GM10266 (cell line): ENCODE data around the gene PEX5L.

Experiments
- DNase-seq: peaks from one replicate; pipeline ENCODE4 v3.0.0; 2012; ENCODE audit errors: extremely low spot score
- TF ChIP-seq, protein P1 (sequence below): IDR thresholded peaks from 2 replicates; pipeline ENCODE4 v1.5.1; 2012; ENCODE audit warnings: mild to moderate bottlenecking, low read depth; ENCODE audit not compliant: control insufficient read depth, insufficient read depth; ENCODE audit errors: missing control alignments

Gene PEX5L, protein sequence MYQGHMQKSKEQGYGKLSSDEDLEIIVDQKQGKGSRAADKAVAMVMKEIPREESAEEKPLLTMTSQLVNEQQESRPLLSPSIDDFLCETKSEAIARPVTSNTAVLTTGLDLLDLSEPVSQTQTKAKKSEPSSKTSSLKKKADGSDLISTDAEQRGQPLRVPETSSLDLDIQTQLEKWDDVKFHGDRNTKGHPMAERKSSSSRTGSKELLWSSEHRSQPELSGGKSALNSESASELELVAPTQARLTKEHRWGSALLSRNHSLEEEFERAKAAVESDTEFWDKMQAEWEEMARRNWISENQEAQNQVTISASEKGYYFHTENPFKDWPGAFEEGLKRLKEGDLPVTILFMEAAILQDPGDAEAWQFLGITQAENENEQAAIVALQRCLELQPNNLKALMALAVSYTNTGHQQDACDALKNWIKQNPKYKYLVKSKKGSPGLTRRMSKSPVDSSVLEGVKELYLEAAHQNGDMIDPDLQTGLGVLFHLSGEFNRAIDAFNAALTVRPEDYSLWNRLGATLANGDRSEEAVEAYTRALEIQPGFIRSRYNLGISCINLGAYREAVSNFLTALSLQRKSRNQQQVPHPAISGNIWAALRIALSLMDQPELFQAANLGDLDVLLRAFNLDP

DNA sequence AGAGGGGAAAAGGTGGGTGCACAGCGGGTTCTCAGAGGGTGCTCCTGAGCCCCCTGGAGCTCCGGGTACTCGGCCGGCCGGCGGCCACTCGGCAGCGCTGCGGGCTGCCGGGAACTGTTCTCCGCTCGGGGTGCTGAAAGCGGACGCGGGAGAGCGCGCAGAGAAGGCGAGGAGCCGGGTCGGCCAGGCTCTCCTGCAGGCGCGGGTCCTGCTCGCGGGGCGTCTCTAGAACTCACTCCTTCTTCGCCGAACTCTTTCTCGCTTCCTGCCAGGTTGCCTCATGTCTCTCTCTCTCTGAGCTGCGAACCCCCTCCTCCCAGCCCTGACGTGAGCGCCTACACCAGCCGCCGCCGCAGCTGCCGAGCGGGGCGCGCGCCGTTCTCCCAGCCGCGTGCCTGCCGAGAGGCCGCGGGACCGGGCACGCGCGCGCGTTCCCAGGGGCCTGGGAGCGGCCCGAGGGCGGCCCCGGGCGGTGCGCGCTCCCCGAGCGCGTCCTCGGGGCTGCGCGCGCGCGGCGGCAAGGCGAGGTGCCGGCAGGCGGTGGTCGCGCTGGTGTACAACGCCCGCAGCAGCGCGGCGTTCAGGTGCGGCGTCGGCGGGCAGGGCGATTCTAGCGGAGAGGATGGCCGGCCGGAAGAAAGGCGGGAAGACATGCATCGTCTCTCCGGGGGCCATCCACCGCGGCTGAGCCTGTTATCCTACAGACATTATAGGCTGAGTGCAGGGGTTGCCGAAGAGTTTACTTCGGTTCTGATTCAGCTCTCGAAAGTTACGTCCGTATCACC, at the start of gene PEX5L:
Gene PEX5L, minus strand, starts transcription at position 267 of the 785 bp plus-strand sequence. CDS start 338 bp downstream, outside the sequence.
- TF ChIP-seq, protein P1, sequence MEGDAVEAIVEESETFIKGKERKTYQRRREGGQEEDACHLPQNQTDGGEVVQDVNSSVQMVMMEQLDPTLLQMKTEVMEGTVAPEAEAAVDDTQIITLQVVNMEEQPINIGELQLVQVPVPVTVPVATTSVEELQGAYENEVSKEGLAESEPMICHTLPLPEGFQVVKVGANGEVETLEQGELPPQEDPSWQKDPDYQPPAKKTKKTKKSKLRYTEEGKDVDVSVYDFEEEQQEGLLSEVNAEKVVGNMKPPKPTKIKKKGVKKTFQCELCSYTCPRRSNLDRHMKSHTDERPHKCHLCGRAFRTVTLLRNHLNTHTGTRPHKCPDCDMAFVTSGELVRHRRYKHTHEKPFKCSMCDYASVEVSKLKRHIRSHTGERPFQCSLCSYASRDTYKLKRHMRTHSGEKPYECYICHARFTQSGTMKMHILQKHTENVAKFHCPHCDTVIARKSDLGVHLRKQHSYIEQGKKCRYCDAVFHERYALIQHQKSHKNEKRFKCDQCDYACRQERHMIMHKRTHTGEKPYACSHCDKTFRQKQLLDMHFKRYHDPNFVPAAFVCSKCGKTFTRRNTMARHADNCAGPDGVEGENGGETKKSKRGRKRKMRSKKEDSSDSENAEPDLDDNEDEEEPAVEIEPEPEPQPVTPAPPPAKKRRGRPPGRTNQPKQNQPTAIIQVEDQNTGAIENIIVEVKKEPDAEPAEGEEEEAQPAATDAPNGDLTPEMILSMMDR: no peak
- peak; percentile 84 for DNase-seq

DNA sequence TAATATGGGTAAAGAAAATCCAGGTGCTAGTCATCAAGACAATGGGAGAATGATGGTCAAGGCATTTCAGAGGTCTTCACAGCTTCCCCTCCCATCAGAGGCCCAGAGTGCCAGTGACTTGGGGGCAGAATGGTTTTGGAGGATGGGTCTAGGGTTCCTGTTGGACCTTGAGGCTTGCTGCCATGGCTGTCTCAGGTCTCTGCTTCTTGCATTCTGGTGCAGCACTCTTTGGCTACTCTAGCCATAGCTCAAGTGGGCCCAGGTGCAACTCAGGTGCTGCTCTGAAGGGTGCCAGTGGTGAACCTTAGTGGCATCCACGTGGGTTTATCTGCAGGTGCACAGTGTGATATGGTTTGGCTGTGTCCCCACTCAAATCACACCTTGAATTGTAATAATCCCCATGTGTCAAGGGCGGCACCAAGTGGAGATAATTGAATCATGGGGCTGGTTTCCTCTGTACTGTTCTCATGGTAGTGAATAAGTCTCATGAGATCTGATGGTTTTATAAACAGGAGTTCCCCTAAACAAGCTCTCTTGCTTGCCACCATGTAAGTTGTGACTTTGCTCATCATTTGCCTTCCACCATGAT, 48.5 kb upstream of the PEX5L start:
- TF ChIP-seq, protein P1: peak; percentile 29
- DNase-seq: no peak

DNA sequence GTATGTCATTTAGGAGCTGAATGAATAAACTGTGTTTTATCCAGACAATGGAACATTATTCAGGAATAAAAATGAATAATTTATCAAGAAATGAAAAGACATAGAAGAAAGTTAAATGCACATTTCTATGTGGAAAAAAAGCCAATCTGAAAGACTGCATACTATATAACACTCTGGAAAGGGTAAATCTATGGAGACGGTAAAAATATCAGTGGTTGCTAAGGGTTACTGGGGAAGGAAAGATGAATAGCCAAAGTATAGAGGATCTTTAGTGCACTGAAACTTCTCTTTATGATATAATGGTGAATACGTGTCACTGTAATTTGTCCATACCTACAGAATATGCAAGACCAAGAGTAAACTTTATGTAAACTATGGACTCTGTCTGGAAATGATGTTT, 46.0 kb upstream of the PEX5L start:
- TF ChIP-seq, protein P1: no peak
- DNase-seq: no peak

DNA sequence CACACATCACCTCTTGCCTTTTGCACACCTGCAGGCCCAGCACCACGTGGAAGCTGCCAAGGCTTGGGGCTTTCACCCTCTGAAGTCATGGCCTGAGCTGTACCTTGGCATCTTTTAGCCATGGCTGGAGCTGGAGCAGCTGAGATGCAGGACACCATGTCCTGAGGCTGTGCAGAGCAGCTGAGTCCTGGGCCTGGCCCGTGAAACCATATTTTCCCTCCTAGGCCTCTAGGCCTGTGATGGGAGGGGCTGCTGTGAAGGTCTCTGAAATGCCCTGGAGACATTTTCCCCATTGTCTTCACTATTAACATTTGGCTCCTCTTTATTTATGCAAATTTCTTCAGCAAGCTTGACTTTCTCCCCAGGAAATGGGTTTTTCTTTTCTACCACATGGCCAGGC, 41.9 kb upstream of the PEX5L start:
- no peak for DNase-seq
- TF ChIP-seq, protein P1: no peak

DNA sequence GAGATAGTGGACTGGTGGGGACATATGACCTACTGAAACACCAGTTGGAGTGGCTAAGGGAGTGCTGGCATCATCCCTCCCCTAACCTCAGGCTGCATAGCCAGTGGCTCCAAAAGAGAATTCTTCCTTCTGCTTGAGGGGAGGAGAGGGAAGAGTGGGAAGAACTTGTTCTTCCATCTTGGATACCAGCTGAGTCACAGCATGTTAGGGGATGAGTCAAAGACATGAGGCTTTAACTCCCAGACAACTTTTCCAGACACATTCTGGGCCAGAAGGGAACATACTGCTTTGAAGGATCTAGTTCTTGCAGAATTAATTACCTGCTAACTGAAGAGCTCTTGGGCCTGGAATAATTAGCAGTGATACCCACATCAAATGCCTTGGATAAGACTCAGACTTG, 36.8 kb upstream of the PEX5L start:
- DNase-seq: no peak
- TF ChIP-seq, protein P1: no peak

DNA sequence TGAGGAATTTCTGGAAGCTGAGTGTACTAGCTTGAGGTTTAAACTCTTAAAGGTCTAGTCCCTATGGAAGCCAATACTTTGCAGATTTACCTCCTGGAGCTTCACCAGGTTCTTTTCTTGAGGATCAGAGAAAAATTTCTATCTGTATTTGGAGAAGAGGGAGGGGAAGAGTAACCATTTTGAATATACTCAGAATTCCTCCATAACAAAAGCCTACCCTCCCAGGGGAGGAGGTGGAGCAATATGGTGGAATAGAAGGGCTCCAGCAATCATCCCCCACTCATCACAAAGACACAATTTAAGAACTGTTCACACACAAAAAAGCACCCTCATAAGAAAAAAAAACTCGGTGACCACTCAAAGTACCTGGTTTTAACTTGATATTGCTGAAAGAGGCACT, 36.0 kb upstream of the PEX5L start:
- TF ChIP-seq, protein P1: no peak
- DNase-seq: no peak
